SKM-1 (cell line): Measurements from ENCODE around the gene MB.
"Not testable (repeated sequence)": the region's sequence is repeated elsewhere in the genome, so short reads cannot be mapped to it uniquely, and the experiment has no call there.

Experiments
- DNase-seq: peaks from one replicate; lab custom pipeline; 2025; ENCODE audit not compliant: unreplicated experiment; lab: John Stamatoyannopoulos, UW

The MB gene

DNA sequence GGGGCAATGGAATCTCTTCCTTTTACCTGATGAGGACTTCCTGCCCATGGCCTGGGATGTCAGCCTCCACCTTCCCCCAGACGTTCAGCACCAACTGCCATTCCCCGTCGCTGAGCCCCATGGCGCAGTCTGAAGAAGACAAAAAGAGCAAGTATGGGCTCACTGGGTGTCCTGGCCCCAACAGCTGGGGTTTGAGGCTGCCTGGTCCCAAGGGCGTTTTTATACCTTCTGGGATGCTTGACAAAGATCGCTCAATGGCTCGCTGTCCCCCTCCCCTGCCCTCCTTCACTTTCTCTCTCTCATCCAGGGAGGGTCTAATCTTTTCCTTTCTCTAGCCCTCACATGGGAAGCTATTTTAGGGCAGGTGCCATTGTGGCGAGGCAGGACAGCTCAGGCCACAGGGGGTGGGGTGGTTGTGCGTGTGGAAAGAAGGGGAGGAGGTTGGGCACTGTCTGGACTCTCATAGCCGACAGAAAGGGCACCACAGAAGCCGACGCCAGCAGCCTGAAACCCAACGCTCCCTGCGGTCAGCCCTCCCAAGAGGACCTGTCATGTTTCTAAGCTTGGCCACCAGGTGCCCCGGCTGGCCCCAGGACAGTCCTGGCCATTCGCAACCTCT is at the start of gene MB:
Gene MB, minus strand, starts transcription at position 193 of the 619 bp plus-strand sequence. Its CDS starts 72 bp downstream, at position 121.
- no peak for DNase-seq

- not testable (repeated sequence) for DNase-seq
Measured at GRCh38 chr22:35666699-35667098, 49.6 kb upstream of the MB start.

GRCh38 chr22:35664955-35665587 is 47.9 kb upstream of the MB start:
- DNase-seq, result no peak

GRCh38 chr22:35663371-35663770 is 46.2 kb upstream of the MB start:
- DNase-seq, result no peak

DNA sequence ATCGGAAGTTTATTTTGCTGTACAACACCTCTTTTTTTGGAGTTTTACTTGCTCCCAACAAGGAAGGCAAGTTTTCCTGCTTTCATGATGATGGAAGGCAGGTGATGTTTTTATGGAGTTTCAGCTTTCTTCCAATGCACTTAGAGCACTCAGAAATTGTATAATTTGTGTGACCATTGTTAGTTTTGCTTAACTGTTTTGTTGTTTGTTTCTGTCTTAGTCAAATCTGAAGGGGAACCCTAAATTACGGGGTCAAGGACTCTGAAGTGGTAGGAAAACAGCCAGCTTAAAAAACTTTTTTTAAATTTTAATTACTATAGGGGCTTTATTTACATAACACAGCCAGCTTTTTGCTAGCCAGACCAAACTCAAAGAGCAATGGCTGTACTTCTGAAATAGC is 45.8 kb upstream of the MB start:
- DNase-seq, result no peak

- DNase-seq, result no peak
Measured at GRCh38 chr22:35661464-35661863, 44.3 kb upstream of the MB start.

DNA sequence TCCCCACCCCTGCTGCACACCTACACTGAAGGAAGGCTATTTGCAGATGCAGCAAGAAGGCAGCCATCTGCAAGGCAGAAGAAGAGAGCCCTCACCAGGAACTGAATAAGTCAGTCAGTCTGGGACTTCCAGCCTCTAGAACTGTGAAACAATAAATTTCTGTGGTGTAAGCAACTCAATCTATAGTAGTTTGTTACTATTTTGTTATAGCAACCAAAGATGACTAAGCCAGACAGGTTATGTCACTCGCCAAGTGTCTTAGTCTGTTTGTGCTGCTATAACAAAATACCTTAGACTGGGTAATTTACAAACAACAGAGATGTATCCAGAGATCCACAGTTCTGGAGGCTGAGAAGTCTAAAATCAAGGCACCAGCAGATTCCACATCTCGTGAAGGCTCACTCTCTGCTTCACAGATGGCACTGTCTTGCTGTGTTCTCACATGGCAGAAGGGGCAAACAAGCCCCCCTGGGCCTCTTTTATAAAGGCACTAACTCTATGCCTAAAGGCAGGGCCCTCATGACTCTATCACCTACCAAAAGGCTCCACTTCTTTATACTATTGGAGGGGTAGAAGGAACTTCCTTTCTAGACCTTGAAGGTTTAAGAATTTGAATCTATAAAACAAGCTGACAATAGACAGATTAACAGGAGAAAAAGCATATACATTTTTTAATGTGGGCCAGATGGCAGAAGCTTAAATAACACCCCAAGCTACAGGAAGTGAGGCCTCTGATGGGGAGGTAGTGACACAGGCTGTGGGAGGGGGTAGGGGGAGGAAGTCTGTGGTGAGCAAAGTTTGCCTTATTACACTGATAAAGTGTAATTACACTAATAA is 43.4 kb upstream of the MB start:
- DNase-seq, result no peak

DNA sequence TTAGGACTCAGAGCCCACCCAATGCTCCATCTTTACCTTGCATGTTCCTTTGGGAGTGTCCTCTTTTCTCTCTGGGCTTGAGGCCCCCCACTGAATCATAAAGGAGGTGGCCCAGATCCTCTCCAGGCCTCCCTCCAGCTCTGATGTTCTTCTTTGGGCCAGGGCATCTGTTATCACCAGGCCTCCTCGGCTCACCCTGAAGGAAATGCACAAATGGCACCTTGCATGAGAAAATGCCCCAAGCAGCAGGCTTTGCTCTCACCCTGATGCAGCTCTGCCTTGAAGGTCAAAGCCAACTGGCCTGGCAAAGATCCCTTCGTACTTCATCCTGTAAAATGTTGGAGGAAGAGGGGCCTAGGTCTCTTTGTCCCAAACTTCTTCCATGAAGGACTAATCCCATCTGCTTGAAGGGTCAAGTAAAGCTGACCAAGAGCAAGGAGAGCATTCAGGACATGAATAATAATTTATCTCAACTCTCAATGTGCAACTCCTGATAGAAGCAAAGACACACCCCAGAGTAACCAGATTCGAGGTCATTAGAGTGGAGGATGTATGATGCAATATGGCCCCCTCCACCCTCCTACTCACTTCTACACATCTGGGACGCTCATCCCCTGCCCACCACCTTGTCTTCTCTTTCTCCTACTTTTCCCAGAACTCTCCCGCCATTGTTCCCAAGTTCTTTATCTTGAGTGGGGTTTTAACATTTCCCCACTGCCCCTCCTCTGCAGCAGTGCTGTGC is 40.6 kb upstream of the MB start:
- no peak for DNase-seq

DNA sequence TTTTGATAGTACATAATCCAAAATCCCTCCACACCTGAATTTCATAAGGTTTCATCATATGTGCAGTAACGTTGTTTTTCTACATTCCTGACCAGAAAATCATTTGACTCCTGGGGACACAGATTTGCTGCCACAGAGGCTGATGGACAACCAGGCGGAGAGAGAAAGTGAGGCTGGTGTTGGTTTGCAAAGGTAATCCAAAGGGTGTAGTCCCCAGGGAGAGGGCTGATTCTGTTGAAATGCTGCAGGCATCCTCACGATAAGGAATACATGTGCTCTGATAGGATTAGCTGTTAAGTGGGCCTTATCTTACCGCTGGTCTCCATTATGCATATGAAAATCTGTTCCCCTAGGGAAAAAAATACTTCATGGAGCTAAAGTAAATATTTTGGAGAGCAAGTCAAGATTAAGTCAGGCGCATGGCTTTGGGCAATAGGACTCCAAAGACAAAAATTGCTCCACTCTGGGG is 39.2 kb upstream of the MB start:
- DNase-seq, result no peak

GRCh38 chr22:35653824-35654223 is 36.7 kb upstream of the MB start:
- no peak for DNase-seq

GRCh38 chr22:35651085-35651484 is 34.0 kb upstream of the MB start:
- DNase-seq, result no peak

GRCh38 chr22:35649636-35650250 is 32.6 kb upstream of the MB start:
- DNase-seq, result no peak

DNA sequence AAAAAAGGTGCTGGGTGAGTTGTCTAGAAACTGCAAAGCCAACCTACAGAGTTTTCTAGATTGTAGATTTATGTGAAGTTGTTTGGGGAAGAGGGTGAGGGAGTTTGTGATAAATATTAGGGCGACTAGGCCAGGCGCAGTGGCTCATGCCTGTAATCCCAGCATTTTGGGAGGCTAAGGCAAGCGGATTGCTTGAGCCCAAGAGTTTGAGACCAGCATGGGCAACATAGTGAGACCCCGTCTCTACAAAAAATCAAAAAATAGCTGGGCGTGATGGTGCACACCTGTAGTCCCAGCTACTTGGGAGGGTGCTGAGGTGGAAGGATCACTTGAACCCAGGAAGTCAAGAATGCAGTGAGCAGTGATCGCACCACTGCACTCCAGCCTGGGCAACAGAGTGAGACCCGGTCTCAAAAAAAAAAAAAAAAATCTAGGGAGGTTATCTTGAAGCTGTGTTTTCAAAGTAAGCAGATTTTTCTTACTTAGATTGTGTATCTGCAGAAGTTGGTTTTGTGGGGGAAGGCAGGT is 32.0 kb upstream of the MB start:
- DNase-seq, result no peak

DNA sequence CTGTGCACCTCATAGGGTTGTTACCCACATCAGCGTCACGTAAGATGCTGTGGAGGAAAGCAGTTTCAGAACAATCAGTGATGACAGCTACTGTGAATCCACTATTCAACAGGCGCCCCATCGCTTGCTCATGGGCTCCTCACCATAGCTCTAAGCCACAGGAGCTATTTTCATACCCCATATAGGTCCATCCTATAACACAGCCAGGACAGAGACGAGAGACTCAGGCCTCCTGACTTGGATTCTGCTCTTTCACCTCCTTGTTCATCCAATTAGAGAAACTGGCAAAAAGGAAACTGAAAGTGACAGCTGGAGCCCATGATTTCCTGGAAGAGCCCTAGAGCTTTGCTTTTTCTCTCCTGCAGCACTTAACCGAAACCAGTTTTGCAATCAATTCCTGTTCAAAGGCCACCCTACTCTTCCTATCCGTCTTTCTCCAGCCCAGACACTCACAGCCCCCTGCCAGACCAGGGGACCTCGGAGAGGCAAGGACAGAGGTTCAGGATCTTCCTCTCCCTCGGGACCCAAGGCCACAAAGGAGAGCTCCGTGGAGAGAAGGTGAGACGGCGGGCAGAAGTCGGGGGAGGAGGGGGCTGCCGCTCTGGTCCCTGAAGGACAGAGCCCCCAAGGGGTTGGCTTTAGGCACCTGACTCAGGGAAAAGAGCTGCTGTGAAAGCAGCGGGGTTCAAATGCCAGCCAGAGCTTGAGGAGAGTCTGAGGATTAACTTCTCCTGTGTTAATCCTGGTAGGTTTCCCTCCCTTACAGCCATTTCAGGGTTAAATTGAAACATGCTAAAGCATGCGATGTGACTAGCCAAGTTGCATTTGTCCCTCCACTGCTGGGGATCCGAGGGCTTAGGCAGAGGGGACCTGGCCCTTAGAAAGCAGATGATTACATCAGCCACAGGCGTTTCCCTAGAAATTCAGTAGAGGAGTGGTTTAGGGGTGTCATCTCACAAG is 31.2 kb upstream of the MB start, which contains the start of gene APOL6:
Gene APOL6, plus strand, starts transcription at position 381 of the 960 bp plus-strand sequence. CDS start 7,980 bp downstream, outside the sequence.
- DNase-seq, result peak; percentile 55

DNA sequence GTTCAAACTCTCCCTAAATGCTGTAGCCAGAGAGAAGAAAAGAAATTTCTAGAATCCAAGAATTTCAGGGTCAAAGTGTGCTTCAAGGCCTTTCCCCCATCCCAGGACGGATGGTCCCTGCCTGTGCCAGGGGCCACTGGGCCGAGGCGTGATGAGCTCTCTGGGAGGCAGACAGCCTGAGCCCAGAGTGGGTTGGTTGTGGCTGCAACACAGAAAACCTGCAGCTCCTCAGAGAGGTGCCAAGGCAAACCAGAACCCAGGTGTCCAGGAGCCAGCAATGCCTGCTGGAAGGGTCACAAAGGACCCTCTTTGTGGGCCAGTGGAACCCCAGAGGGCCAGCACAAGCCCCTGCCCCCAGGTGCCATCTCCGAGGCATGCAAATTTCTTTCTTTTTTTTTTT is 28.5 kb upstream of the MB start:
- no peak for DNase-seq

DNA sequence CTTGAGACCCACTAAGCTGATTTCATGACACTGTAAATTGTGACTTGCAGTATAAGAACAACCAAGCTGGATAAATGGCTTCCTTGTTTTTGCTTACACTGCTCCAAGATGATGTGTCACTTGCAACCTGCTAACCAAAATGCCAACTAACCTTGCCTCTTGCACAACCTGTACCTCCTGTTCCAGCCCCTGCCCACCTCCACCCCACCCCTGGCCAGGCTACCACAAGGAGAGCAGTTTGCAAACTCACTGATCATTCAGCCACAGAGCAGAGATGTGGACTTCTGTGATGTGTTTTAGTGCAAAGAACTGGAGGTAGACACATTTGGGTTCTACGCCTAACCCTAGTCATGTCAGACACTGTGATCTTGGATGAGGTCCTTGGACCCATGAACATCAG is 26.9 kb upstream of the MB start:
- DNase-seq, result no peak

GRCh38 chr22:35642305-35642741 is 25.2 kb upstream of the MB start:
- no peak for DNase-seq

DNA sequence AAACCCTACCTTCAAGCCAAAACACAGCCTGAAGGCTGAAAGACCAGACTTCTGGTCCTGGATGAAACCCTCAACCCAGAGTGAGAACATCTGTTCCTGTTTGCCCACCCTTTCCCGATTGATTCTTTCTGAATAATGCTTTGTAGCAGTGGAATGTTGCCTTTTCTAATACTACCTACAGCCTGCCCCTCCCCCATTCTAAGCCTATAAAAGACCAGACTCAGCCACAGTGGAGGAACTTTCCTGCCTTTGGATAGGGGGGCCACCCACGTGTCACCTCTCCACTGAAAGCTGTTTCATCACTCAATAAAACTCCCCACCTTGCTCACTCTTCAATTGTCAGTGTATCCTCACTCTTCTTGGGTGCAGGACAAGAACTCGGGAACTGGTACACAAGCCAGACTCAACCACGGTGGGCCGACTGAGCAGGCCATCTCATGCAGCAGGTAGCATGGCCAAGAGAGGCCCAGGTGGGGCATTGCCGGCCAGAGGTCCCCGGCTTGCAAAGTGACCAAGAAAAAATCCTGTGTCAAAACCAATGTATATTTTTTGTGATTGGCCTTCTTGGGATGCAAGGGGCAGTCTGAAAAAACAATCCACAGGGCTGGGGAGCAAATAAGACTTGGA is 24.5 kb upstream of the MB start:
- no peak for DNase-seq

DNA sequence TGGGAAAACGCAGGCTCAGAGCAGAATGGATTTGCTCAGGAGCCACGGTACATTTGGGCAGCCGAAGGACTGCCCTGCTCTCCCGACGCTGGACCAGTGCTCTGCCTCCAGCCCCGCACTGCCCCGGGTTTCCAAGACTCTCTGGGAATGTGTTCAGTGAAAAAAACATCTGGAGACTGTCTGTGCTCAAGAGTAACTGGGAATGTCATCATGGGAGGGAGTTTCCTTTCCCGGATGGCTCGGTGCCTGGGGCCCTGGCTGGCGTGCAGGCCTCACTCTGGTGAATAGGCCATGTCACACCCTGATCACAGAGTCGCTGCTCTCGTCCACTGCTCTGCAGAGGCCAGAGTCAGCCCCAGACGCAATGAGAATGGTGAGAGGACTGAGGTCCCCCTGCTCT is 21.3 kb upstream of the MB start:
- no peak for DNase-seq
